ENCODE data around the gene GAL3ST3.

The GAL3ST3 gene

GRCh38 chr11:66050581-66051231 lies 1.7 kb upstream of the GAL3ST3 start:
- no peak for DNase-seq (ENCODE audit: low read depth)
- H3K4me3 ChIP-seq (ENCODE audit: low read depth, low read length) = peak overlapping the region; percentile 64
- no peak for TF ChIP-seq MYC (IDR thresholded peaks at IDR 0.05; ENCODE audit: low read depth, low read length)
- TF ChIP-seq, protein P1, sequence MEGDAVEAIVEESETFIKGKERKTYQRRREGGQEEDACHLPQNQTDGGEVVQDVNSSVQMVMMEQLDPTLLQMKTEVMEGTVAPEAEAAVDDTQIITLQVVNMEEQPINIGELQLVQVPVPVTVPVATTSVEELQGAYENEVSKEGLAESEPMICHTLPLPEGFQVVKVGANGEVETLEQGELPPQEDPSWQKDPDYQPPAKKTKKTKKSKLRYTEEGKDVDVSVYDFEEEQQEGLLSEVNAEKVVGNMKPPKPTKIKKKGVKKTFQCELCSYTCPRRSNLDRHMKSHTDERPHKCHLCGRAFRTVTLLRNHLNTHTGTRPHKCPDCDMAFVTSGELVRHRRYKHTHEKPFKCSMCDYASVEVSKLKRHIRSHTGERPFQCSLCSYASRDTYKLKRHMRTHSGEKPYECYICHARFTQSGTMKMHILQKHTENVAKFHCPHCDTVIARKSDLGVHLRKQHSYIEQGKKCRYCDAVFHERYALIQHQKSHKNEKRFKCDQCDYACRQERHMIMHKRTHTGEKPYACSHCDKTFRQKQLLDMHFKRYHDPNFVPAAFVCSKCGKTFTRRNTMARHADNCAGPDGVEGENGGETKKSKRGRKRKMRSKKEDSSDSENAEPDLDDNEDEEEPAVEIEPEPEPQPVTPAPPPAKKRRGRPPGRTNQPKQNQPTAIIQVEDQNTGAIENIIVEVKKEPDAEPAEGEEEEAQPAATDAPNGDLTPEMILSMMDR (IDR thresholded peaks at IDR 0.05; ENCODE audit: low read depth, low read length) = no peak
- no peak for TF ChIP-seq MAX (IDR thresholded peaks at IDR 0.05; ENCODE audit: low read depth, low read length)
- no peak for TF ChIP-seq POLR2A (IDR thresholded peaks at IDR 0.05; ENCODE audit: extremely low read depth, insufficient read length)

DNA sequence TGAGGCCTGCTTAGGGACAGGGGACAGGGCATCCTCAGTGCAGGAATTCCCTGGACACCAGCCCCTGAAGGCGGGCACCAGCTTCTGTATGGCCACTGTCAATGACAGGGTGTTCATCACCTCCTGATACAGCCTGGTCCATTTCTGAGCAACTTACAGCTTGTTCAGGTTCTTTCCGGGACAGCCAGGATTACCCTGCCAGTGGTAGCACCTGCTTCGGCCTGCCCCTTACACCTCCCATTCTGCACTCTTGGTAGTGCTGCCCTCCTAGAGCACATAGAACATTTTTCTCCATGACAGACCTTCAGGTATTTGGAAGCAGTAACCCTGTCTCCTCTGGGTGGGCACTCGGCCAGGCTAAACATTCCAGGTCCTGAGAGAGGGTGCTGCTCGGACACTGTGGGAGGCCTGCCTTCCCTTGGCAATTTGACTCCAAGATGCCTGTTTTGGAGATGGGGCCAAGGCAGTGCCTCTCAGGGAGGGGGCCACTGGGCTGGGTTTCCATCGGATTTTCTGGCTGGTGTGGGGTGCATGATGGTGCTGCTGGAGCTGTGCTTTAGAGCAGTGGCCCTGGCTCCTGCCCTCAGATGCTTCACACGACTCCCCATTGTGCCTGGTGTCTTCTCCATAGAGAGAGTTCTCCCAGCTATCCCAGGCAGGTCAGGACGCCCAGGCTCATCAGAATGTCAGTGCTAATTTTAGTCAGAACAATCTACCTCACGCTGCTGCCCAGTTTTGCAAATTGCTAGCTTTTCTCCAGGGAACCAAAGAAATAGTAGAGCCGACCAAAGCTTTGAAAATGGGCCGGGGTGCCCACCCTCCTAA lies 1.2 kb downstream of the GAL3ST3 start:
- TF ChIP-seq, protein P1 (IDR thresholded peaks at IDR 0.05; ENCODE audit: low read depth, low read length) = no peak
- TF ChIP-seq MYC (IDR thresholded peaks at IDR 0.05; ENCODE audit: low read depth, low read length) = no peak
- no peak for TF ChIP-seq POLR2A (IDR thresholded peaks at IDR 0.05; ENCODE audit: extremely low read depth, insufficient read length)
- no peak for TF ChIP-seq MAX (IDR thresholded peaks at IDR 0.05; ENCODE audit: low read depth, low read length)
- H3K4me3 ChIP-seq (ENCODE audit: low read depth, low read length) = no peak overlapping the region
- DNase-seq (ENCODE audit: low read depth) = no peak

GRCh38 chr11:66046901-66047300 lies 2.1 kb downstream of the GAL3ST3 start:
- TF ChIP-seq POLR2A (IDR thresholded peaks at IDR 0.05; ENCODE audit: extremely low read depth, insufficient read length) = no peak
- no peak for TF ChIP-seq MYC (IDR thresholded peaks at IDR 0.05; ENCODE audit: low read depth, low read length)
- TF ChIP-seq, protein P1 (IDR thresholded peaks at IDR 0.05; ENCODE audit: low read depth, low read length) = no peak
- no peak for TF ChIP-seq MAX (IDR thresholded peaks at IDR 0.05; ENCODE audit: low read depth, low read length)
- no peak overlapping the region for H3K4me3 ChIP-seq (ENCODE audit: low read depth, low read length)
- no peak for DNase-seq (ENCODE audit: low read depth)

DNA sequence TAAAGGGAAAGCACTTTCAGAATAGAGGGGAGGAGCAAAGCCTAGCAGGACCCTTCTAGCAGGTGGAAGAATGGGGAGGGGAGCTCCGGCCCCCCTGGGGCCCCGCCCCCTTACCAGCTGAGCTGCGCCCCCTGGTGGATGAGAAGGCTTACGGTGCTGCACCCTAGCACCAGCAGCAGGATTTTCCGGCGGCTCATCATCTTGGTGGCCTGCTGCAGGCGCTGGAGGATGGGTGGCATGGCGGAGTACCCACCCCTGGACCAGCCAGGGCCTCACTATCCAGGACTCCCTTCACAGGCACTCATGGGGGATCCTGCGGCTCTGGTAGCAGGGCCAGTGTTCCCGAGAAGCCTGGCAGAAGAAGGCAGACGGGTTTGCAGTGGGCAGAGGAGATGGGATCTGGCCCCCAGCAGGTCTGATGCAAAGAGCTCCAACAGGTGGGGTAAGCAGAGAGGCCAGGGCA lies 3.8 kb downstream of the GAL3ST3 start:
- TF ChIP-seq MAX (IDR thresholded peaks at IDR 0.05; ENCODE audit: low read depth, low read length) = peak; percentile 43; the same call in 1 of the 2 replicates
- TF ChIP-seq MYC (IDR thresholded peaks at IDR 0.05; ENCODE audit: low read depth, low read length) = no peak
- no peak for TF ChIP-seq POLR2A (IDR thresholded peaks at IDR 0.05; ENCODE audit: extremely low read depth, insufficient read length)
- TF ChIP-seq, protein P1 (IDR thresholded peaks at IDR 0.05; ENCODE audit: low read depth, low read length) = peak; percentile 98
- no peak overlapping the region for H3K4me3 ChIP-seq (ENCODE audit: low read depth, low read length)
- peak; percentile 86 for DNase-seq (ENCODE audit: low read depth)

GRCh38 chr11:66044757-66045156 lies 4.2 kb downstream of the GAL3ST3 start:
- H3K4me3 ChIP-seq (ENCODE audit: low read depth, low read length) = no peak overlapping the region
- no peak for DNase-seq (ENCODE audit: low read depth)
- TF ChIP-seq POLR2A (IDR thresholded peaks at IDR 0.05; ENCODE audit: extremely low read depth, insufficient read length) = no peak
- TF ChIP-seq MYC (IDR thresholded peaks at IDR 0.05; ENCODE audit: low read depth, low read length) = no peak
- TF ChIP-seq MAX (IDR thresholded peaks at IDR 0.05; ENCODE audit: low read depth, low read length) = no peak
- TF ChIP-seq, protein P1 (IDR thresholded peaks at IDR 0.05; ENCODE audit: low read depth, low read length) = no peak

Data from NB4 (cell line).